HFFc6 (cell line): Measurements from ENCODE around the gene CHST13. TPM values are rescaled to one million over a fixed set of nuclear protein-coding genes. Genes with fewer than 3 reads are reported as not detected.

Source experiments
- DNase-seq: peaks from one replicate; pipeline ENCODE4 v3.0.0-alpha.2; 2018
- H3K27ac Mint-ChIP-seq: 2 replicates; pipeline ENCODE4 v1.8.0; 2020; ENCODE audit warnings: mild to moderate bottlenecking, mixed read lengths
- H3K27me3 Mint-ChIP-seq: 2 replicates; pipeline ENCODE4 v1.8.0; 2021; ENCODE audit warnings: mild to moderate bottlenecking, moderate library complexity, mixed read lengths; ENCODE audit not compliant: insufficient read depth
- H3K36me3 Mint-ChIP-seq: 2 replicates; pipeline ENCODE4 v1.8.0; 2021; ENCODE audit warnings: low read depth, mixed read lengths
- H3K4me1 Mint-ChIP-seq: 2 replicates; pipeline ENCODE4 v1.8.0; 2020; ENCODE audit warnings: low read depth, mixed read lengths
- H3K4me3 Mint-ChIP-seq: 2 replicates; pipeline ENCODE4 v1.8.0; 2020; ENCODE audit warnings: mild to moderate bottlenecking, moderate library complexity, mixed read lengths
- H3K9me3 Mint-ChIP-seq: 2 replicates; pipeline ENCODE4 v1.8.0; 2020; ENCODE audit warnings: mild to moderate bottlenecking, mixed read lengths
- total RNA-seq, 6 experiments: library from RNA; stranded (reverse); fragmentation: NEBNext Ultra II Directional; extraction: Animal tissue kit (Norgen Biotek cat#: 25700); gene quantifications; 2 replicates in 1 of 6; 3 replicates in 5 of 6; pipeline ENCODE4 v1.2.3, GENCODE V29; 2021
- TF ChIP-seq, protein P1 (sequence below): fragments of 200-600 bp; sonication (generic); IDR thresholded peaks from 2 replicates; pipeline ENCODE4 v1.5.0; 2021; ENCODE audit warnings: antibody characterized with exemption, mild to moderate bottlenecking

CHST13 gene
- total RNA-seq, 6 experiments from 2014 or later: not detected

- Mint-ChIP-seq H3K4me1 (peaks cover 11% of the 10 kb centered on the region), H3K27ac (no peak overlapping the region), H3K36me3 (no peaks in the 10 kb centered on the region), H3K4me3 (no peak overlapping the region), H3K27me3 (peaks cover 32% of the 10 kb centered on the region), H3K9me3 (no peaks in the 10 kb centered on the region)
- TF ChIP-seq, protein P1, sequence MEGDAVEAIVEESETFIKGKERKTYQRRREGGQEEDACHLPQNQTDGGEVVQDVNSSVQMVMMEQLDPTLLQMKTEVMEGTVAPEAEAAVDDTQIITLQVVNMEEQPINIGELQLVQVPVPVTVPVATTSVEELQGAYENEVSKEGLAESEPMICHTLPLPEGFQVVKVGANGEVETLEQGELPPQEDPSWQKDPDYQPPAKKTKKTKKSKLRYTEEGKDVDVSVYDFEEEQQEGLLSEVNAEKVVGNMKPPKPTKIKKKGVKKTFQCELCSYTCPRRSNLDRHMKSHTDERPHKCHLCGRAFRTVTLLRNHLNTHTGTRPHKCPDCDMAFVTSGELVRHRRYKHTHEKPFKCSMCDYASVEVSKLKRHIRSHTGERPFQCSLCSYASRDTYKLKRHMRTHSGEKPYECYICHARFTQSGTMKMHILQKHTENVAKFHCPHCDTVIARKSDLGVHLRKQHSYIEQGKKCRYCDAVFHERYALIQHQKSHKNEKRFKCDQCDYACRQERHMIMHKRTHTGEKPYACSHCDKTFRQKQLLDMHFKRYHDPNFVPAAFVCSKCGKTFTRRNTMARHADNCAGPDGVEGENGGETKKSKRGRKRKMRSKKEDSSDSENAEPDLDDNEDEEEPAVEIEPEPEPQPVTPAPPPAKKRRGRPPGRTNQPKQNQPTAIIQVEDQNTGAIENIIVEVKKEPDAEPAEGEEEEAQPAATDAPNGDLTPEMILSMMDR: no peak
- no peak for DNase-seq
These were observed 38.6 kb upstream of the CHST13 start for GRCh38 chr3:126485176-126485897.

GRCh38 chr3:126485956-126486355 lies 38.0 kb upstream of the CHST13 start:
- TF ChIP-seq, protein P1: no peak
- DNase-seq: no peak
- H3K36me3 Mint-ChIP-seq: no peaks in the 10 kb centered on the region
- H3K4me3 Mint-ChIP-seq: no peak overlapping the region
- H3K27me3 Mint-ChIP-seq: peaks cover 33% of the 10 kb centered on the region
- H3K9me3 Mint-ChIP-seq: no peaks in the 10 kb centered on the region
- no peak overlapping the region for H3K27ac Mint-ChIP-seq
- H3K4me1 Mint-ChIP-seq: peaks cover 11% of the 10 kb centered on the region

DNA sequence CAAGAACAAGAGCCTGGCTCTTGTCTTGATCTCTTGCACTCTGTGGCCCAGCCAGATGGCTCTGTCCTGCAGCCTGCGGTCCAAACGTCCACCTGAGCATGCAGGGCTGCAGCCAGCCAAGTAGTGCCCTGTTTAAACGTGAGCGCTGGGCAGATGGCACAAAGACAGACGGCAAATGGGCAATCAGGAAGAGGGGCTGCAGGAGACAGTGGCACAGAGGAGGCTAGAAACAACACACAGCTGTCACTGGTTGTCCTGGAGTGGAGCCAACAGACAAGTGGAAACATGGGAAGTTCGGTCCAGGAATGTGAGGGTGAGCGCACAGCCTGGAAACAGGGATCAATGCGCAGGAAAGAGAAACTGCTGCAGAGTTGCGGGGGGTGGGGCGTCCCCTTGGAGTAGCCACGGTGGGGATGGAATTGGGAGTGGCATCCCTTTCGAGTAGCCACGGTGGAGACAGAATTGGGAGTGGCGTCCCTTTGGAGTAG lies 37.6 kb upstream of the CHST13 start:
- no peaks in the 10 kb centered on the region for H3K9me3 Mint-ChIP-seq
- H3K4me3 Mint-ChIP-seq: no peak overlapping the region; the same call in 1 of the 2 replicates
- peaks cover 11% of the 10 kb centered on the region for H3K4me1 Mint-ChIP-seq
- DNase-seq: no peak
- H3K27me3 Mint-ChIP-seq: peaks cover 38% of the 10 kb centered on the region
- no peaks in the 10 kb centered on the region for H3K36me3 Mint-ChIP-seq
- TF ChIP-seq, protein P1: no peak
- H3K27ac Mint-ChIP-seq: no peak overlapping the region

GRCh38 chr3:126487151-126487771 lies 36.7 kb upstream of the CHST13 start:
- H3K27me3 Mint-ChIP-seq: peaks cover 42% of the 10 kb centered on the region
- DNase-seq: peak; percentile 25

GRCh38 chr3:126488185-126488584 lies 35.8 kb upstream of the CHST13 start:
- DNase-seq: no peak
- TF ChIP-seq, protein P1: no peak; the same call in 1 of the 2 replicates
- no peaks in the 10 kb centered on the region for H3K9me3 Mint-ChIP-seq
- H3K4me1 Mint-ChIP-seq: peaks cover 11% of the 10 kb centered on the region
- H3K36me3 Mint-ChIP-seq: no peaks in the 10 kb centered on the region
- H3K27ac Mint-ChIP-seq: no peak overlapping the region
- H3K4me3 Mint-ChIP-seq: no peak overlapping the region
- H3K27me3 Mint-ChIP-seq: peaks cover 40% of the 10 kb centered on the region

More at GRCh38 chr3:126487151-126487771, 36.7 kb upstream of the CHST13 start:
- Mint-ChIP-seq H3K4me3 (0 out of 2 replicates have a peak overlapping the region, but pooled peaks have one; percentile 24), H3K36me3 (no peaks in the 10 kb centered on the region), H3K4me1 (peaks cover 11% of the 10 kb centered on the region), H3K9me3 (no peaks in the 10 kb centered on the region), H3K27ac (no peak overlapping the region; the same call in 1 of the 2 replicates)
- TF ChIP-seq, protein P1: peak; percentile 51; the same call in 1 of the 2 replicates
